HG02610 (cell line): ENCODE measurements around the gene POC1A.

Source experiments
- ATAC-seq: cut with Tn5 transposase; IDR thresholded peaks from one replicate; pipeline ENCODE4 v1.9.1; 2021; ENCODE audit warnings: mild to moderate bottlenecking, moderate library complexity; ENCODE audit not compliant: unreplicated experiment

POC1A gene

GRCh38 chr3:52154135-52155094, at the start of gene POC1A:
POC1A (minus strand) TSS chr3:52154423; CDS start chr3:52154372, 51 bp downstream.
- peak; percentile 83 for ATAC-seq

DNA sequence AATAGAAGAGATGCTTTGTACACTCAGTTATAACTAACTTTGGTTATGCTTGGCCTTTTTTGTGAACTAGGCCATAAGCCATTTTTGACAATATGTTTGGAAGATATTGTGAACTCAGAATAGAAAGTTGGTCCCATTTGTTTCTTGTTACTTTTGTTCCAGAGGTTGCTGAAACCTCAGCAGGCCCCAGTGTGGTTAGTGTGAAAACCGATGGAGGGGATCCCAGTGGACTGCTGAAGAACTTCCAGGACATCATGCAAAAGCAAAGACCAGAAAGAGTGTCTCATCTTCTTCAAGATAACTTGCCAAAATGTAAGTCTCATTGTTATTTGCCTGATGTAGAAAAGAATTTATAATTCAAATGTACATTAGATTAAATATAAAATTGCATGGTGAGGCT, 49.5 kb upstream of the POC1A start:
- ATAC-seq: no peak

- peak; percentile 39 for ATAC-seq
Measured at GRCh38 chr3:52202384-52203077, 48.3 kb upstream of the POC1A start.

- ATAC-seq: no peak
Measured at GRCh38 chr3:52200981-52201679, 46.9 kb upstream of the POC1A start.

GRCh38 chr3:52198643-52199608, 44.7 kb upstream of the POC1A start:
- ATAC-seq: no peak

DNA sequence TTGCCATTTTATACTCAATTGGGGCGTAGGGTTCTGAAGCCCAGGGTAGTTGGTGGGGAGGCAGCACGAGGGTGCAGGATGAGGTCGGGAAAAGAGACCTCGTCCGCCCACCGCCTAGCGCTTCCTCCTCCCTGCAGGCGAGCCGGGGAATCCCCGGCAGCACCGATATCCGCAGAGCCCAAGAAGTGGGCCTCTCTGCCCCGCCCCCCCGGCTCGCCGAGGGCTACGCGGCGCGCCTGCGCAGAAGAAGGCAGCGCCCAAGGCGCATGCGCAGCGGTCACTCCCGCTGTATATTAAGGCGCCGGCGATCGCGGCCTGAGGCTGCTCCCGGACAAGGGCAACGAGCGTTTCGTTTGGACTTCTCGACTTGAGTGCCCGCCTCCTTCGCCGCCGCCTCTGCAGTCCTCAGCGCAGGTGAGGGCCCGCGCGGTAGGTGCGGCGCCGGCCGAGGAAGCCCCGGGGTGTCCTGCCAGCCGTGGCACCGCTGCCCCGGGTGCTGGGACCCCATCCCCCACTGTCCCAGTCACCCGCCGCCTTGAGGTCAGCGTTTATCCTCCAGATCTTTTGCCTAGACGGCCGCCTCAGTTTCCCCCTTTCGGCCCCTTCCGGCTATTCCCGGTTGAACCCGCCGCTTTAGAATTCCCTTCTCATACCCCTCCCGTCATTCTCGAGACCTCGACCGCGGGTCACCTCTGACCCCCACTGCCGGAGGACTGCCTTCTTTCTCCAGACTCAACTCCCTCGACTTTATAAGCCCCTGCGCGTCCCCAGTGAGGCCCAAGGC, 43.8 kb upstream of the POC1A start, which contains the start of gene ALAS1:
TSS of gene ALAS1 (plus strand) at position 319 of the 784 bp plus-strand sequence. CDS start 1,082 bp downstream, outside the sequence.
- peak; percentile 56 for ATAC-seq

DNA sequence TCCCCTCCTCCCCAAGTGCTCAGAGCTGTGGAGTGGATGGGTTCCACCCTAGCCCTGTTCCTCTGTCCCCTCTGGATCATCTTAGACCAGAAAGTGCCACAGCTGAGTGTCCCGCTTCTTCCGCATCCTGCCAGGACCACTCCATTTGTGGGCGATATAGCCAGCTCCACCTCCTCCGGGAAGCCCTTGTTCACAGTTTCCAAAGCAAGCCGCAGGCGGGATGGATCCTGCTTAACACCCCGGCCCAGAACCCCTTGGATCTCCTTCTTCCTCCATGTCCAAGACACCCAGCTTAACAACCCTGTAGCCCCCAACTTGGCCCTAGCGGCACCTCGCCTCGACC, 43.2 kb upstream of the POC1A start:
- no peak for ATAC-seq

- ATAC-seq: no peak
Measured at GRCh38 chr3:52196977-52197376, 42.8 kb upstream of the POC1A start.

GRCh38 chr3:52195823-52196331, 41.7 kb upstream of the POC1A start:
- ATAC-seq: no peak

DNA sequence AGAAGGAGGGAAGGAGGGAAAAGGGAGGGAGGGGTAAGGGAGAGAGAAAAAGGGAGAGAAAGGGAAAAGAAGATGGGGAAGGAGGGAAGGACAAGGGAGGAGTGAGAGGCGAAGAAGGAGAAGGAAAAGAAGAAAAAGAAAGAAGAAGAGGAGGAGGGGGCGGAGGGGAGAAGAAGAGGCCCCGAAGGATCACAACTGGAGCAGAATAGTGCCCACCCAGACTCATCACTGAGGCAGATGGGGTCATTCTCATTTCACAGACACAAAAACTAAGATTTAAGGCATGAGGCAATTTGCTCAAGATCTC, 41.0 kb upstream of the POC1A start:
- no peak for ATAC-seq

DNA sequence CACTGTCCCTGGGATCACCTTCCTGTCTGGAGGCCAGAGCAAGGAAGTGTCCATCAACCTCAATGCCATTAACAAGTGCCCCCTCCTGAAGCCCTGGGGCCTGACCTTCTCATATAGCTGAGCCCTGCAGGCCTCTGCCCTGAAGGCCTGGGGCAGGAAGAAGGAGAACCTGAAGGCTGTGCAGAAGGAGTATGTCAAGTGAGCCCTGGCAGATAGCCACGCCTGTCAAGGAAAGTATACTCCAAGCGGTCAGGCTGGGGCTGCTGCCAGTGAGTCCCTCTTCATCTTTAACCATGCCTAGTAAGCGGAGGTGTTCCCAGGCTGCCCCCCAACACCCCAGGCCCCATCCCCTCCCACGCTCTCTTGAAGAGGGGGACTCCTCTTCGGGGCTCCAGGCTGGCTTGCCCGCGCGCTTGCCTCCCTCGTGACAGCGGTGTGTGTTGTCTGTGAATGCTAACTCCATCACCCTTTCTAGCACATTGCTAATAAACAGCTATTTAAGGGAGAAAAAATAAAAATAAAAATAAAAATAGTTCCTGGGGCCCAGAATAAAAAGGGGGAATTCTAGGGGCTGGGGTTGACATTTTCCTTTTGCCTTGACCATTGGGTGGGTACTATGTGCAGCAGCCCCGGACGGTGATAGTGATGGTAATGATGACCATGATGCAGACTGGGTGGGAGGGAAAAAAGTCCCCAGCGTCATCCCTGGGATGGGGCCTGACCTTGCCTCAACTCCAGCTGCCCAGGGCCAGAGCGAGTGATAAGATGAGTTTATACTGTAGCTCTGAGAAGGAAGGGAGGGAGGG, 40.5 kb upstream of the POC1A start:
- no peak for ATAC-seq

- no peak for ATAC-seq
Measured at GRCh38 chr3:52193065-52193464, 38.8 kb upstream of the POC1A start.

GRCh38 chr3:52191663-52192062, 37.4 kb upstream of the POC1A start:
- no peak for ATAC-seq

GRCh38 chr3:52190294-52191074, 36.3 kb upstream of the POC1A start:
- ATAC-seq: no peak

DNA sequence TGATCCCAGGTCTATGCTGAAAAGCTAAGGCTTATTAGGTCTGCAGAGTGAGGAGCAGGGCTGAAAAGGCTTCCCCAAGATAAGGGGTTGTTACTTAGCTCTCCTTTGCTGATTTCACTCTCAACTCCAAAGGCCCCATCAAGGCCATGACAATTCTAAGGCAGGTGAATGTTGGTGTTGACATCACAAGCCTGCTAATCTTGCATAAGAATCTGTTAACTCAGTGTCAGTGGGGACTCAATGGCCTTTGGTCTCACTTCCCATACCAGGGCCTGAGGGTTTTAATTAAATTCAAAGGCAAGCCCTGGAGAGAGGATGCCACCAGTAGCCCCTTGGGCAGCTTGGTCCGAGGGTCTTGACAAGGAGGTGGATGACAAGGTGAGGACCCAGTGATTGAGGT, 34.3 kb upstream of the POC1A start:
- no peak for ATAC-seq

- ATAC-seq: no peak
Measured at GRCh38 chr3:52186729-52187128, 32.5 kb upstream of the POC1A start.

GRCh38 chr3:52185837-52186236, 31.6 kb upstream of the POC1A start:
- ATAC-seq: no peak

- ATAC-seq: no peak
Measured at GRCh38 chr3:52185311-52185710, 31.1 kb upstream of the POC1A start.
